GM21515 (cell line): ENCODE measurements around the gene RPH3AL.
"Not testable (repeated sequence)": the region's sequence is repeated elsewhere in the genome, so short reads cannot be mapped to it uniquely, and the experiment has no call there.

ENCODE experiments used
- ATAC-seq: cut with Tn5 transposase; IDR thresholded peaks from one replicate; pipeline ENCODE4 v1.9.1; 2021; ENCODE audit not compliant: unreplicated experiment

Gene RPH3AL

GRCh38 chr17:205148-205669 is 147.4 kb downstream of the RPH3AL start:
- ATAC-seq, result no peak

- ATAC-seq, result no peak
Measured at GRCh38 chr17:204427-205147, 148.0 kb downstream of the RPH3AL start.

- no peak for ATAC-seq
Measured at GRCh38 chr17:202501-202951, 150.1 kb downstream of the RPH3AL start.

GRCh38 chr17:201736-202135 is 150.9 kb downstream of the RPH3AL start:
- ATAC-seq, result not testable (repeated sequence)

GRCh38 chr17:201257-201656 is 151.3 kb downstream of the RPH3AL start:
- not testable (repeated sequence) for ATAC-seq

GRCh38 chr17:200586-200985 is 152.0 kb downstream of the RPH3AL start:
- ATAC-seq, result no peak

GRCh38 chr17:199806-200545 is 152.6 kb downstream of the RPH3AL start:
- ATAC-seq, result no peak

GRCh38 chr17:199191-199604 is 153.4 kb downstream of the RPH3AL start:
- ATAC-seq, result no peak

GRCh38 chr17:198225-198624 is 154.4 kb downstream of the RPH3AL start:
- ATAC-seq, result not testable (repeated sequence)

GRCh38 chr17:197352-197751 is 155.3 kb downstream of the RPH3AL start:
- no peak for ATAC-seq

- ATAC-seq, result no peak
Measured at GRCh38 chr17:194828-195602, 157.6 kb downstream of the RPH3AL start.

GRCh38 chr17:193841-194806 is 158.5 kb downstream of the RPH3AL start:
- ATAC-seq, result no peak

GRCh38 chr17:193426-193810 is 159.2 kb downstream of the RPH3AL start:
- ATAC-seq, result no peak

GRCh38 chr17:192666-193425 is 159.8 kb downstream of the RPH3AL start:
- ATAC-seq, result no peak

GRCh38 chr17:189444-189843 is 163.2 kb downstream of the RPH3AL start:
- ATAC-seq, result no peak

- no peak for ATAC-seq
Measured at GRCh38 chr17:187130-187529, 165.5 kb downstream of the RPH3AL start.

GRCh38 chr17:185445-186138 is 167.0 kb downstream of the RPH3AL start:
- no peak for ATAC-seq

- no peak for ATAC-seq
Measured at GRCh38 chr17:183021-183420, 169.6 kb downstream of the RPH3AL start.
